ENCODE data around the gene FBXL16. TPM values are rescaled to one million over a fixed set of nuclear protein-coding genes. Genes with fewer than 3 reads are reported as not detected.

Gene FBXL16
- total and polyA plus RNA-seq, 9 of the 15 experiments (the other 6 are each of a cell fraction or from before 2014, with no cell fraction given) = 0.21 to 8.2 (median 1.7) TPM

DNA sequence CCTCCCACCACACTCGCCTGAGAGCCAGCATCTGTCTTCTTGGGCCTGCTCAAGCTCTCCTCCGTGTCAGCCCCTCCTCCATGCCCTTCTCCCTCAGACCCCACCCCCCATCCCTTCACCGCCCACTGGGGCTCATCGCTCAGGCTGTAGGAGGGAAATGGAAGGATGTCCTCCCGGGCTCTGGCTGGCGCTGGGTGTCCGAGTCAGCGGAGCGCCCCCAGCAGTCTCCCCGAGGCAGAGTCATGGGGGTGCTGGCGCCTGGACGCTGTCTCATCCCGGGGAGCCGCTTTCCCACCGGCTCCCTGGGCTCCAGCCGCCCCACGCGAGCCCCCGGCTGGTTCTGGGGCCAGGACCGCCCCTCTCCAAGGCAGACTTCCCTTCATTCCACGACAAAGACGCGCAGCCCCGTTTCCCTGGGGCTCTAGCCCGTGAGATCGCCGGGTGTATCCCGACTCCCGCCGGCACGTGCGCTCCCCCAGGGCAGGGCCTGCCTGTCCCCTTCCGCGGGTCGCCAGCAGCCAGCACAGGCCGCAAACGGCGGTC, 14.9 kb upstream of the FBXL16 start (continued):
- no peak for TF ChIP-seq NONO (IDR thresholded peaks at IDR 0.05; ENCODE audit: low read depth in 2 of 2, low read length in 1 of 2)
- TF ChIP-seq TOE1 (IDR thresholded peaks at IDR 0.05; ENCODE audit: borderline replicate concordance) = peak; percentile 13; the same call in 1 of the 2 replicates
- TF ChIP-seq TOE1 (CRISPR knock-in tag; IDR thresholded peaks at IDR 0.05; ENCODE audit: borderline replicate concordance, low read depth) = no peak
- peak; percentile 51 for TF ChIP-seq TBP (optimal IDR thresholded peaks at IDR 0.05; ENCODE audit: low read depth, low read length)
- TF ChIP-seq SREBF2 (CRISPR knock-in tag; IDR thresholded peaks at IDR 0.05) = no peak
- TF ChIP-seq HMG20B (CRISPR knock-in tag; IDR thresholded peaks at IDR 0.05) = no peak
- peak in 1 of 2 experiments; percentile 61; a peak in 1 of 4 replicates for TF ChIP-seq RCOR1 (IDR thresholded peaks at IDR 0.05; ENCODE audit: borderline replicate concordance in 1 of 2, low read depth in 2 of 2, low read length in 2 of 2)
- 0 out of 2 replicates have a peak, but pooled peaks have one; percentile 1 for TF ChIP-seq TCF3 (CRISPR knock-in tag; IDR thresholded peaks at IDR 0.05)
- peak; percentile 25; the same call in 1 of the 2 replicates for TF ChIP-seq JUND (IDR thresholded peaks at IDR 0.05; ENCODE audit: borderline replicate concordance, low read depth, low read length)
- no peak; the same call in 2 of the 3 replicates for TF ChIP-seq JUND (tag; IDR thresholded peaks at IDR 0.05; ENCODE audit: borderline replicate concordance, low read depth, low read length)
- no peak for TF ChIP-seq ZNF324 (CRISPR knock-in tag; IDR thresholded peaks at IDR 0.05)
- no peak for TF ChIP-seq BRF1 (IDR thresholded peaks at IDR 0.05; ENCODE audit: borderline replicate concordance, extremely low read depth, insufficient read length)
- TF ChIP-seq NR2C2 (CRISPR knock-in tag; IDR thresholded peaks at IDR 0.05) = no peak
- no peak for TF ChIP-seq NR2C2 (tag; IDR thresholded peaks at IDR 0.05)
- TF ChIP-seq BCOR (IDR thresholded peaks at IDR 0.05) = no peak
- no peak for TF ChIP-seq STAT5B (CRISPR knock-in tag; IDR thresholded peaks at IDR 0.05)
- TF ChIP-seq, protein P1, sequence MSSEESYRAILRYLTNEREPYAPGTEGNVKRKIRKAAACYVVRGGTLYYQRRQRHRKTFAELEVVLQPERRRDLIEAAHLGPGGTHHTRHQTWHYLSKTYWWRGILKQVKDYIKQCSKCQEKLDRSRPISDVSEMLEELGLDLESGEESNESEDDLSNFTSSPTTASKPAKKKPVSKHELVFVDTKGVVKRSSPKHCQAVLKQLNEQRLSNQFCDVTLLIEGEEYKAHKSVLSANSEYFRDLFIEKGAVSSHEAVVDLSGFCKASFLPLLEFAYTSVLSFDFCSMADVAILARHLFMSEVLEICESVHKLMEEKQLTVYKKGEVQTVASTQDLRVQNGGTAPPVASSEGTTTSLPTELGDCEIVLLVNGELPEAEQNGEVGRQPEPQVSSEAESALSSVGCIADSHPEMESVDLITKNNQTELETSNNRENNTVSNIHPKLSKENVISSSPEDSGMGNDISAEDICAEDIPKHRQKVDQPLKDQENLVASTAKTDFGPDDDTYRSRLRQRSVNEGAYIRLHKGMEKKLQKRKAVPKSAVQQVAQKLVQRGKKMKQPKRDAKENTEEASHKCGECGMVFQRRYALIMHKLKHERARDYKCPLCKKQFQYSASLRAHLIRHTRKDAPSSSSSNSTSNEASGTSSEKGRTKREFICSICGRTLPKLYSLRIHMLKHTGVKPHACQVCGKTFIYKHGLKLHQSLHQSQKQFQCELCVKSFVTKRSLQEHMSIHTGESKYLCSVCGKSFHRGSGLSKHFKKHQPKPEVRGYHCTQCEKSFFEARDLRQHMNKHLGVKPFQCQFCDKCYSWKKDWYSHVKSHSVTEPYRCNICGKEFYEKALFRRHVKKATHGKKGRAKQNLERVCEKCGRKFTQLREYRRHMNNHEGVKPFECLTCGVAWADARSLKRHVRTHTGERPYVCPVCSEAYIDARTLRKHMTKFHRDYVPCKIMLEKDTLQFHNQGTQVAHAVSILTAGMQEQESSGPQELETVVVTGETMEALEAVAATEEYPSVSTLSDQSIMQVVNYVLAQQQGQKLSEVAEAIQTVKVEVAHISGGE (CRISPR knock-in tag; IDR thresholded peaks at IDR 0.05) = no peak
- TF ChIP-seq POLR2B (IDR thresholded peaks at IDR 0.05; ENCODE audit: low read depth, partially characterized antibody) = peak; percentile 68
- TF ChIP-seq MAZ (CRISPR knock-in tag; conservative IDR thresholded peaks at IDR 0.05 in 1 of 2, IDR thresholded peaks at IDR 0.05 in 1 of 2) = peak in 1 of 2 experiments; percentile 72; a peak in 2 of 4 replicates
- no peak for TF ChIP-seq SAFB2 (IDR thresholded peaks at IDR 0.05; ENCODE audit: borderline replicate concordance, low read depth, low read length, severe bottlenecking)
- TF ChIP-seq, protein P2, sequence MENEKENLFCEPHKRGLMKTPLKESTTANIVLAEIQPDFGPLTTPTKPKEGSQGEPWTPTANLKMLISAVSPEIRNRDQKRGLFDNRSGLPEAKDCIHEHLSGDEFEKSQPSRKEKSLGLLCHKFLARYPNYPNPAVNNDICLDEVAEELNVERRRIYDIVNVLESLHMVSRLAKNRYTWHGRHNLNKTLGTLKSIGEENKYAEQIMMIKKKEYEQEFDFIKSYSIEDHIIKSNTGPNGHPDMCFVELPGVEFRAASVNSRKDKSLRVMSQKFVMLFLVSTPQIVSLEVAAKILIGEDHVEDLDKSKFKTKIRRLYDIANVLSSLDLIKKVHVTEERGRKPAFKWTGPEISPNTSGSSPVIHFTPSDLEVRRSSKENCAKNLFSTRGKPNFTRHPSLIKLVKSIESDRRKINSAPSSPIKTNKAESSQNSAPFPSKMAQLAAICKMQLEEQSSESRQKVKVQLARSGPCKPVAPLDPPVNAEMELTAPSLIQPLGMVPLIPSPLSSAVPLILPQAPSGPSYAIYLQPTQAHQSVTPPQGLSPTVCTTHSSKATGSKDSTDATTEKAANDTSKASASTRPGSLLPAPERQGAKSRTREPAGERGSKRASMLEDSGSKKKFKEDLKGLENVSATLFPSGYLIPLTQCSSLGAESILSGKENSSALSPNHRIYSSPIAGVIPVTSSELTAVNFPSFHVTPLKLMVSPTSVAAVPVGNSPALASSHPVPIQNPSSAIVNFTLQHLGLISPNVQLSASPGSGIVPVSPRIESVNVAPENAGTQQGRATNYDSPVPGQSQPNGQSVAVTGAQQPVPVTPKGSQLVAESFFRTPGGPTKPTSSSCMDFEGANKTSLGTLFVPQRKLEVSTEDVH (IDR thresholded peaks at IDR 0.05; ENCODE audit: low read depth, partially characterized antibody) = peak; percentile 20
- TF ChIP-seq MEF2A (IDR thresholded peaks at IDR 0.05; ENCODE audit: control insufficient read depth, low read depth, low read length) = no peak

Data from K562 (cell line).